ENCODE data around the gene VWA2.

DNA sequence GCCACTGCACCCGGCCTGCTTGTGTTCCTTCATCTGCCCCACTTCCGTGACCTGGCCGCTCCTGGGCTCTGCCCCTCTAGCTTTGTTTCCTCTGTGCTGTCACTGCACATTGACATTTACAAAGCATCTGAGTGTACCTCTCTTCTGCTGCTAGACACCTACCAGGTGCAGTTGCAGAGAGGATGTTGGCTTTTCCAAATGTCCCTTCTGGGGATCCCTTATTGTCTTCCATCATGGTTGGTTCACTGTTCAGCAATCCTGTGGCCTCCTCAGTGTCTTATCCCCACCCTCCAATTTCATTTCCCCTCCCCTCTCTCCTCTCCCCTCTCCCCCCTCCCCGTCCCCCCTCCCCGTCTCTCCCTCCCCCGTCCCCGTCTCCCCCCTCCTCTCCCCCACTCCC is 13.8 kb downstream of the VWA2 start:
- TF ChIP-seq, protein P1, sequence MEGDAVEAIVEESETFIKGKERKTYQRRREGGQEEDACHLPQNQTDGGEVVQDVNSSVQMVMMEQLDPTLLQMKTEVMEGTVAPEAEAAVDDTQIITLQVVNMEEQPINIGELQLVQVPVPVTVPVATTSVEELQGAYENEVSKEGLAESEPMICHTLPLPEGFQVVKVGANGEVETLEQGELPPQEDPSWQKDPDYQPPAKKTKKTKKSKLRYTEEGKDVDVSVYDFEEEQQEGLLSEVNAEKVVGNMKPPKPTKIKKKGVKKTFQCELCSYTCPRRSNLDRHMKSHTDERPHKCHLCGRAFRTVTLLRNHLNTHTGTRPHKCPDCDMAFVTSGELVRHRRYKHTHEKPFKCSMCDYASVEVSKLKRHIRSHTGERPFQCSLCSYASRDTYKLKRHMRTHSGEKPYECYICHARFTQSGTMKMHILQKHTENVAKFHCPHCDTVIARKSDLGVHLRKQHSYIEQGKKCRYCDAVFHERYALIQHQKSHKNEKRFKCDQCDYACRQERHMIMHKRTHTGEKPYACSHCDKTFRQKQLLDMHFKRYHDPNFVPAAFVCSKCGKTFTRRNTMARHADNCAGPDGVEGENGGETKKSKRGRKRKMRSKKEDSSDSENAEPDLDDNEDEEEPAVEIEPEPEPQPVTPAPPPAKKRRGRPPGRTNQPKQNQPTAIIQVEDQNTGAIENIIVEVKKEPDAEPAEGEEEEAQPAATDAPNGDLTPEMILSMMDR (IDR thresholded peaks at IDR 0.05; ENCODE audit: extremely low read depth in 1 of 2, insufficient read depth in 1 of 2, low read depth in 1 of 2, low read length in 2 of 2), result no peak
- TF ChIP-seq, protein P2, sequence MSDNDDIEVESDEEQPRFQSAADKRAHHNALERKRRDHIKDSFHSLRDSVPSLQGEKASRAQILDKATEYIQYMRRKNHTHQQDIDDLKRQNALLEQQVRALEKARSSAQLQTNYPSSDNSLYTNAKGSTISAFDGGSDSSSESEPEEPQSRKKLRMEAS (IDR thresholded peaks at IDR 0.05; ENCODE audit: insufficient read depth, insufficient read length), result no peak
- TF ChIP-seq POLR2A (IDR thresholded peaks at IDR 0.05; ENCODE audit: low read depth, low read length) (no peak), EZH2 (IDR thresholded peaks at IDR 0.05; ENCODE audit: borderline replicate concordance, low read depth, low read length, severe bottlenecking) (no peak), POLR2AphosphoS5 (IDR thresholded peaks at IDR 0.05; ENCODE audit: insufficient read depth, low read depth, low read length) (no peak), FOS (IDR thresholded peaks at IDR 0.05; ENCODE audit: borderline replicate concordance, insufficient read depth, low read length) (no peak)
